MCF 10A (cell line): Measurements from ENCODE around the gene GNB1. TPM values are rescaled to one million over a fixed set of nuclear protein-coding genes. Genes with fewer than 3 reads are reported as not detected.
"Not testable (repeated sequence)": the region's sequence is repeated elsewhere in the genome, so short reads cannot be mapped to it uniquely, and the experiment has no call there.

Experiments
- BruUV-seq: library from RNA; stranded (reverse); fragments of 400-500 nt; replicated peaks from 2 replicates; lab custom pipeline; 2021; lab: Mats Ljungman, UMichigan
- CTCF ChIA-PET: fragments of 300-600 bp; sonication (Branson Sonifier 250); formaldehyde crosslinking; extraction: SDS; loops from one replicate; lab custom pipeline; 2021; ENCODE audit warnings: antibody characterized with exemption, inconsistent platforms; lab: Yijun Ruan, JAX
- POLR2A ChIA-PET: fragments of 300-600, 350-650 bp; sonication (Branson Sonifier 250); formaldehyde crosslinking; extraction: SDS; loops from one replicate; lab custom pipeline; 2020; ENCODE audit warnings: antibody characterized with exemption, inconsistent platforms; lab: Yijun Ruan, JAX
- DNase-seq: peaks from one replicate; pipeline ENCODE4 v3.0.0-alpha.2; 2018; ENCODE audit not compliant: unreplicated experiment
- H3K27ac Mint-ChIP-seq: one replicate; pipeline ENCODE4 v1.8.0; 2022; ENCODE audit warnings: mild to moderate bottlenecking, low read depth, mixed read lengths; ENCODE audit not compliant: unreplicated experiment
- H3K27me3 Mint-ChIP-seq: one replicate; pipeline ENCODE4 v1.8.0; 2022; ENCODE audit warnings: mixed read lengths; ENCODE audit not compliant: insufficient read depth, unreplicated experiment
- H3K36me3 Mint-ChIP-seq: one replicate; pipeline ENCODE4 v1.8.0; 2022; ENCODE audit warnings: mild to moderate bottlenecking, moderate library complexity, mixed read lengths; ENCODE audit not compliant: insufficient read depth, unreplicated experiment
- H3K4me1 Mint-ChIP-seq: one replicate; pipeline ENCODE4 v1.8.0; 2022; ENCODE audit warnings: mixed read lengths; ENCODE audit not compliant: insufficient read depth, unreplicated experiment
- H3K4me3 Mint-ChIP-seq: one replicate; pipeline ENCODE4 v1.8.0; 2022; ENCODE audit warnings: mild to moderate bottlenecking, moderate library complexity, mixed read lengths; ENCODE audit not compliant: unreplicated experiment
- H3K9me3 Mint-ChIP-seq: one replicate; pipeline ENCODE4 v1.8.0; 2022; ENCODE audit warnings: mixed read lengths; ENCODE audit not compliant: unreplicated experiment
- CTCF ChIP-seq: fragments of 200-600 bp; IDR thresholded peaks from one replicate; pipeline ENCODE4 v1.8.0; 2022; ENCODE audit warnings: antibody characterized with exemption, mild to moderate bottlenecking; ENCODE audit not compliant: unreplicated experiment
- intact Hi-C: fragments of 100-400 bp; cut with micrococcal nuclease; formaldehyde crosslinking; loops from 2 replicates; pipeline ENCODE4 v1.14.1; 2022
- total RNA-seq: library from RNA; stranded (reverse); gene quantifications from 2 replicates; pipeline ENCODE4 v1.2.3, GENCODE V29; 2022

GNB1 gene
- total RNA-seq, 1 experiment from 2014 or later: 430 TPM

GRCh38 chr1:1862905-1863547 lies 27.9 kb downstream of the GNB1 start:
- CTCF ChIA-PET: no interaction called here
- Mint-ChIP-seq H3K27me3 (no peaks in the 10 kb centered on the region), H3K4me3 (no peak overlapping the region), H3K27ac (peak overlapping the region; percentile 64), H3K4me1 (peaks cover 32% of the 10 kb centered on the region), H3K9me3 (no peaks in the 10 kb centered on the region), H3K36me3 (no peaks in the 10 kb centered on the region)
- no TSS peak for BruUV-seq
- intact Hi-C loops: no loop called here
- POLR2A ChIA-PET: interaction anchor here (0.6 to 1.5 kb wide), 3 partner anchors 26 to 52 kb away, joined by 3 to 6 read pairs (median 3); partner anchors contain the start of gene CALML6
- no peak for DNase-seq
- TF ChIP-seq CTCF: no peak

- BruUV-seq, POLR2A ChIA-PET, H3K4me3 Mint-ChIP-seq, H3K27me3 Mint-ChIP-seq, DNase-seq, H3K9me3 Mint-ChIP-seq, intact Hi-C loops, H3K36me3 Mint-ChIP-seq, H3K27ac Mint-ChIP-seq: not testable (repeated sequence)
- CTCF ChIA-PET: interaction anchor here (0.6 to 1.4 kb wide), 2 partner anchors 9 to 43 kb away, joined by 4 to 5 read pairs; no protein-coding TSS in a partner anchor
- peaks cover 37% of the 10 kb centered on the region for H3K4me1 Mint-ChIP-seq
These were observed 29.1 kb downstream of the GNB1 start for GRCh38 chr1:1861761-1862310.

DNA sequence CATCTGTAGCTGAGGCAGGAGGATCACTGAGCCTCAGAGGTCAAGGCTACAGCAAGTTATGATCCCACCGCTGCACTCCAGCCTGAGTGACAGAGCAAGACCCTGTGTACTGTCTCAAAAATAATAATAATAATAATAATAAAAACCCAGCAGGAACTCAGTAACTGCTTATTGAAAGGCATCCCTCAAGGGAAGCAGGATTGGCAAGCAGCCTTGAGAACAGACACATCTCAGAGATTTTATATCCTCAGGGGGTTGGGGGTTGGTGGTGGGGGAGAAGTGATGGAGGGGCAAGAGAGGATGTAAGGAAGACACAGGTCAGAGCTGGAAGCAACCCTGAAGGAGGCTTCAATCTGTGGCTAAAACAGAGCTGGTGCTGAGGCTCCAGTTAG lies 29.6 kb downstream of the GNB1 start:
- TF ChIP-seq CTCF: no peak
- Mint-ChIP-seq H3K27ac (no peak overlapping the region), H3K9me3 (no peaks in the 10 kb centered on the region), H3K4me3 (no peak overlapping the region), H3K27me3 (no peaks in the 10 kb centered on the region), H3K4me1 (peaks cover 37% of the 10 kb centered on the region), H3K36me3 (no peaks in the 10 kb centered on the region)
- no TSS peak for BruUV-seq
- ChIA-PET CTCF (interaction anchor here (1.4 kb wide), 1 partner anchor 8 kb away, joined by 4 read pairs; no protein-coding TSS in a partner anchor), POLR2A (no interaction called here)
- no peak for DNase-seq
- intact Hi-C loops: no loop called here

DNA sequence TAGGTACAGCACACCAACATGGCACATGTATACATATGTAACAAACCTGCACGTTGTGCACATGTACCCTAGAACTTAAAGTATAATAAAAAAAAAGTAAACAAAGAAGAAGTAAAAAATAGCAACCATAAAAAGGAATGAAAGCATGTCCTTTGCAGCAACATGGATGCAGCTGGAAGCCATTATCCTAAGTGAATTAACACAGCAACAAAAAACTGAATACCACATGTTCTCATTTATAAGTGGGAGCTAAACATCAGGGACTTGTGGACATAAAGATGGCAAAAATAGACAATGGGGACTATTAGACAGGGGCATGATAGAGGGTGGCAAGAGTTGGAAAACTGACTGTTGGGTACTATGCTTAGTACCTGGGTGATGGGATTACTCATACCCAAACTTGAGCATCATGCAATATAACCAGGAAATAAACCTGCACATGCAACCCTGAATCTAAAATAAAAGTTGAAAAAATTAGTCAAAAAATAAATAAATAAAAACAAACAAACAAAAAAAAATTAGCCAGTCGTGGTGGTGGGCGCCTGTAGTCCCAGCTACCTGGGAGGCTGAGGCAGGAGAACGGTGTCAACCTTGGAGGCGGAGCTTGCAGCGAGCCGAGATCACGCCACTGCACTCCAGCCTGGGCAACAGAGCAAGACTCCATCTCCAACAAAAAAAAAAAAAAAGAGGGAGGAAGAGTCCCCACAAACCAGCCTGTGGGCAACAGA lies 30.8 kb downstream of the GNB1 start:
- H3K9me3 Mint-ChIP-seq, H3K36me3 Mint-ChIP-seq, H3K4me3 Mint-ChIP-seq, H3K27ac Mint-ChIP-seq, BruUV-seq, H3K27me3 Mint-ChIP-seq, DNase-seq, CTCF ChIA-PET, intact Hi-C loops: not testable (repeated sequence)
- POLR2A ChIA-PET: interaction anchor here (1.0 to 1.6 kb wide), 2 partner anchors 14 to 29 kb away, joined by 4 to 8 read pairs; no protein-coding TSS in a partner anchor
- peaks cover 37% of the 10 kb centered on the region for H3K4me1 Mint-ChIP-seq
